GM12878 (cell line): ENCODE measurements around the gene COPG2.

Source experiments
- BCLAF1 ChIP-seq: fragments of 450-650 bp; IDR thresholded peaks from 2 replicates; pipeline ENCODE4 v1.6.1; 2017; ENCODE audit warnings: antibody characterized with exemption, mild to moderate bottlenecking, moderate library complexity
- EP300 ChIP-seq, 2 experiments: fragments of 150-350 bp in 1 of 2; IDR thresholded peaks; 2 replicates each; pipeline ENCODE4 v1.6.1; 2011 to 2012; ENCODE audit warnings: low read depth in 2 of 2, low read length in 2 of 2, borderline replicate concordance in 1 of 2, improper control_type of control experiment in 1 of 2, inconsistent platforms in 1 of 2; ENCODE audit not compliant: control insufficient read depth in 1 of 2
- HDAC6 ChIP-seq: fragments of 200-600 bp; sonication (generic); IDR thresholded peaks from one replicate; pipeline ENCODE4 v1.8.0; 2017; ENCODE audit warnings: antibody characterized with exemption; ENCODE audit not compliant: unreplicated experiment
- SREBF1 ChIP-seq: IDR thresholded peaks from 2 replicates; pipeline ENCODE4 v1.6.1; 2012; ENCODE audit warnings: mild to moderate bottlenecking, low read length
- TAF1 ChIP-seq: IDR thresholded peaks from 2 replicates; pipeline ENCODE4 v1.6.1; 2011; ENCODE audit warnings: mild to moderate bottlenecking, low read depth, low read length, borderline replicate concordance
- TF ChIP-seq, protein P1 (sequence below): IDR thresholded peaks from 2 replicates; pipeline ENCODE4 v1.6.1; 2012; ENCODE audit warnings: mild to moderate bottlenecking, low read depth, low read length
- TF ChIP-seq, protein P2 (sequence below), 3 experiments: IDR thresholded peaks in 2 of 3; conservative IDR thresholded peaks in 1 of 3; 2 replicates each; pipeline ENCODE4 v1.5.1; 2011; ENCODE audit warnings: low read depth in 3 of 3, low read length in 3 of 3, mild to moderate bottlenecking in 3 of 3, control low read depth in 2 of 3, moderate library complexity in 2 of 3, inconsistent platforms in 1 of 3, mixed read lengths in 1 of 3; ENCODE audit not compliant: control insufficient read depth in 2 of 3, insufficient read depth in 1 of 3; ENCODE audit errors: extremely low read depth in 1 of 3

- TF ChIP-seq TAF1: no peak
- TF ChIP-seq HDAC6: no peak
- no peak for TF ChIP-seq EP300 (IDR thresholded peaks at IDR 0.05; ENCODE audit: borderline replicate concordance in 1 of 2, control insufficient read depth in 1 of 2, low read depth in 2 of 2, low read length in 2 of 2)
- TF ChIP-seq, protein P1, sequence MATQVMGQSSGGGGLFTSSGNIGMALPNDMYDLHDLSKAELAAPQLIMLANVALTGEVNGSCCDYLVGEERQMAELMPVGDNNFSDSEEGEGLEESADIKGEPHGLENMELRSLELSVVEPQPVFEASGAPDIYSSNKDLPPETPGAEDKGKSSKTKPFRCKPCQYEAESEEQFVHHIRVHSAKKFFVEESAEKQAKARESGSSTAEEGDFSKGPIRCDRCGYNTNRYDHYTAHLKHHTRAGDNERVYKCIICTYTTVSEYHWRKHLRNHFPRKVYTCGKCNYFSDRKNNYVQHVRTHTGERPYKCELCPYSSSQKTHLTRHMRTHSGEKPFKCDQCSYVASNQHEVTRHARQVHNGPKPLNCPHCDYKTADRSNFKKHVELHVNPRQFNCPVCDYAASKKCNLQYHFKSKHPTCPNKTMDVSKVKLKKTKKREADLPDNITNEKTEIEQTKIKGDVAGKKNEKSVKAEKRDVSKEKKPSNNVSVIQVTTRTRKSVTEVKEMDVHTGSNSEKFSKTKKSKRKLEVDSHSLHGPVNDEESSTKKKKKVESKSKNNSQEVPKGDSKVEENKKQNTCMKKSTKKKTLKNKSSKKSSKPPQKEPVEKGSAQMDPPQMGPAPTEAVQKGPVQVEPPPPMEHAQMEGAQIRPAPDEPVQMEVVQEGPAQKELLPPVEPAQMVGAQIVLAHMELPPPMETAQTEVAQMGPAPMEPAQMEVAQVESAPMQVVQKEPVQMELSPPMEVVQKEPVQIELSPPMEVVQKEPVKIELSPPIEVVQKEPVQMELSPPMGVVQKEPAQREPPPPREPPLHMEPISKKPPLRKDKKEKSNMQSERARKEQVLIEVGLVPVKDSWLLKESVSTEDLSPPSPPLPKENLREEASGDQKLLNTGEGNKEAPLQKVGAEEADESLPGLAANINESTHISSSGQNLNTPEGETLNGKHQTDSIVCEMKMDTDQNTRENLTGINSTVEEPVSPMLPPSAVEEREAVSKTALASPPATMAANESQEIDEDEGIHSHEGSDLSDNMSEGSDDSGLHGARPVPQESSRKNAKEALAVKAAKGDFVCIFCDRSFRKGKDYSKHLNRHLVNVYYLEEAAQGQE: no peak
- no peak for TF ChIP-seq BCLAF1
- no peak for TF ChIP-seq SREBF1
- TF ChIP-seq, protein P2, sequence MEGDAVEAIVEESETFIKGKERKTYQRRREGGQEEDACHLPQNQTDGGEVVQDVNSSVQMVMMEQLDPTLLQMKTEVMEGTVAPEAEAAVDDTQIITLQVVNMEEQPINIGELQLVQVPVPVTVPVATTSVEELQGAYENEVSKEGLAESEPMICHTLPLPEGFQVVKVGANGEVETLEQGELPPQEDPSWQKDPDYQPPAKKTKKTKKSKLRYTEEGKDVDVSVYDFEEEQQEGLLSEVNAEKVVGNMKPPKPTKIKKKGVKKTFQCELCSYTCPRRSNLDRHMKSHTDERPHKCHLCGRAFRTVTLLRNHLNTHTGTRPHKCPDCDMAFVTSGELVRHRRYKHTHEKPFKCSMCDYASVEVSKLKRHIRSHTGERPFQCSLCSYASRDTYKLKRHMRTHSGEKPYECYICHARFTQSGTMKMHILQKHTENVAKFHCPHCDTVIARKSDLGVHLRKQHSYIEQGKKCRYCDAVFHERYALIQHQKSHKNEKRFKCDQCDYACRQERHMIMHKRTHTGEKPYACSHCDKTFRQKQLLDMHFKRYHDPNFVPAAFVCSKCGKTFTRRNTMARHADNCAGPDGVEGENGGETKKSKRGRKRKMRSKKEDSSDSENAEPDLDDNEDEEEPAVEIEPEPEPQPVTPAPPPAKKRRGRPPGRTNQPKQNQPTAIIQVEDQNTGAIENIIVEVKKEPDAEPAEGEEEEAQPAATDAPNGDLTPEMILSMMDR (IDR thresholded peaks at IDR 0.05 in 2 of 3, conservative IDR thresholded peaks at IDR 0.05 in 1 of 3; ENCODE audit: control insufficient read depth in 2 of 3, extremely low read depth in 1 of 3, insufficient read depth in 1 of 3, low read depth in 3 of 3, low read length in 3 of 3): no peak
Observed at GRCh38 chr7:130598056-130598455, 70.5 kb downstream of the COPG2 start.
